CD4-positive, CD25-positive, alpha-beta regulatory T cell (primary cell): Measurements from ENCODE around the gene DUS1L. TPM values are rescaled to one million over a fixed set of nuclear protein-coding genes. Genes with fewer than 3 reads are reported as not detected.

Experiments used
- ATAC-seq, 2 donors: fragments of 150-1000 bp; cut with Tn5 transposase; one replicate each; pipeline ENCODE4 v1.10.0; 2021; ENCODE audit warnings: low read depth in 2 of 2, moderate number of reproducible peaks in 2 of 2, moderate library complexity in 1 of 2
- DNase-seq, 3 donors: peaks; one replicate each; pipeline versions ENCODE4 v3.0.0 to v3.0.0-alpha.2; 2012 to 2022; ENCODE audit warnings: mixed read lengths in 1 of 3
- H3K27ac ChIP-seq: one replicate; pipeline ENCODE4 v1.7.0; 2013; ENCODE audit warnings: mild to moderate bottlenecking, low read length; ENCODE audit not compliant: insufficient read depth, poor library complexity, severe bottlenecking
- H3K27me3 ChIP-seq: one replicate; pipeline ENCODE4 v1.7.0; 2013; ENCODE audit warnings: low read length; ENCODE audit not compliant: control insufficient read depth, insufficient read depth
- H3K36me3 ChIP-seq: one replicate; pipeline ENCODE4 v1.7.0; 2013; ENCODE audit warnings: mild to moderate bottlenecking, low read length, moderate library complexity; ENCODE audit not compliant: control insufficient read depth, insufficient read depth
- H3K4me1 ChIP-seq: 2 replicates; pipeline ENCODE4 v1.7.0; 2013; ENCODE audit warnings: mild to moderate bottlenecking, low read length; ENCODE audit not compliant: insufficient read depth, control insufficient read depth, poor library complexity, severe bottlenecking
- H3K4me3 ChIP-seq: one replicate; pipeline ENCODE4 v1.7.0; 2013; ENCODE audit warnings: low read depth, mild to moderate bottlenecking, low read length, moderate library complexity
- H3K9me3 ChIP-seq, 2 experiments: 1 replicate in 1 of 2; 2 replicates in 1 of 2; pipeline ENCODE4 v1.7.0; 2013; ENCODE audit warnings: low read length in 2 of 2, mild to moderate bottlenecking in 1 of 2, moderate library complexity in 1 of 2; ENCODE audit not compliant: control insufficient read depth in 2 of 2
- H3K27ac Mint-ChIP-seq, 3 donors: one replicate each; pipeline ENCODE4 v1.8.0; 2020 to 2022; ENCODE audit warnings: mild to moderate bottlenecking in 3 of 3, mixed read lengths in 3 of 3, moderate library complexity in 2 of 3
- H3K27me3 Mint-ChIP-seq: one replicate; pipeline ENCODE4 v1.8.0; 2022; ENCODE audit warnings: mild to moderate bottlenecking, mixed read lengths
- H3K36me3 Mint-ChIP-seq: one replicate; pipeline ENCODE4 v1.8.0; 2020; ENCODE audit warnings: mixed read lengths
- H3K4me1 Mint-ChIP-seq, 4 donors: one replicate each; pipeline ENCODE4 v1.8.0; 2020 to 2022; ENCODE audit warnings: mixed read lengths in 4 of 4, mild to moderate bottlenecking in 1 of 4
- H3K4me3 Mint-ChIP-seq, 4 donors: one replicate each; pipeline ENCODE4 v1.8.0; 2020 to 2022; ENCODE audit warnings: mild to moderate bottlenecking in 4 of 4, mixed read lengths in 4 of 4, moderate library complexity in 3 of 4
- H3K9me3 Mint-ChIP-seq, 7 donors: one replicate each; pipeline ENCODE4 v1.8.0; 2020 to 2022; ENCODE audit warnings: mixed read lengths in 7 of 7, mild to moderate bottlenecking in 3 of 7, moderate library complexity in 2 of 7
- polyA plus RNA-seq, 4 donors: library from polyadenylated mRNA; unstranded; fragments of 300-500 nt; fragmentation: Illumina TruSeq; gene quantifications; one replicate each; pipeline ENCODE4 v1.2.3, GENCODE V29; 2021
- total RNA-seq: library from RNA; stranded (reverse); gene quantifications from one replicate; pipeline ENCODE4 v1.2.3, GENCODE V29; 2022

The DUS1L gene
- total and polyA plus RNA-seq, 5 donors from 2014 or later = 49.3 to 128 (median 69.5) TPM

- ATAC-seq (no peak), DNase-seq (peak in 1 of 3 donors; percentile 29)
- Histone ChIP-seq H3K36me3 (no peaks in the 10 kb centered on the region), H3K27me3 (no peaks in the 10 kb centered on the region), H3K4me1 (peaks cover 21% of the 10 kb centered on the region), H3K9me3 (no peaks in the 10 kb centered on the region), H3K27ac (peak overlapping the region; percentile 86), H3K4me3 (no peak overlapping the region)
- no peaks in the 10 kb centered on the region for H3K36me3 Mint-ChIP-seq
- H3K4me1 Mint-ChIP-seq = peaks cover 0 to 19% (median 3%) of the 10 kb centered on the region in 4 donors
- H3K27me3 Mint-ChIP-seq = no peaks in the 10 kb centered on the region
- peak overlapping the region; percentile 81 to 89 (median 85) for H3K4me3 Mint-ChIP-seq
- H3K27ac Mint-ChIP-seq = peak overlapping the region in 2 of 3 donors; percentile 38 to 76
- no peaks in the 10 kb centered on the region for H3K9me3 Mint-ChIP-seq
Measured at GRCh38 chr17:82098939-82099763, 33.5 kb upstream of the DUS1L start.

DNA sequence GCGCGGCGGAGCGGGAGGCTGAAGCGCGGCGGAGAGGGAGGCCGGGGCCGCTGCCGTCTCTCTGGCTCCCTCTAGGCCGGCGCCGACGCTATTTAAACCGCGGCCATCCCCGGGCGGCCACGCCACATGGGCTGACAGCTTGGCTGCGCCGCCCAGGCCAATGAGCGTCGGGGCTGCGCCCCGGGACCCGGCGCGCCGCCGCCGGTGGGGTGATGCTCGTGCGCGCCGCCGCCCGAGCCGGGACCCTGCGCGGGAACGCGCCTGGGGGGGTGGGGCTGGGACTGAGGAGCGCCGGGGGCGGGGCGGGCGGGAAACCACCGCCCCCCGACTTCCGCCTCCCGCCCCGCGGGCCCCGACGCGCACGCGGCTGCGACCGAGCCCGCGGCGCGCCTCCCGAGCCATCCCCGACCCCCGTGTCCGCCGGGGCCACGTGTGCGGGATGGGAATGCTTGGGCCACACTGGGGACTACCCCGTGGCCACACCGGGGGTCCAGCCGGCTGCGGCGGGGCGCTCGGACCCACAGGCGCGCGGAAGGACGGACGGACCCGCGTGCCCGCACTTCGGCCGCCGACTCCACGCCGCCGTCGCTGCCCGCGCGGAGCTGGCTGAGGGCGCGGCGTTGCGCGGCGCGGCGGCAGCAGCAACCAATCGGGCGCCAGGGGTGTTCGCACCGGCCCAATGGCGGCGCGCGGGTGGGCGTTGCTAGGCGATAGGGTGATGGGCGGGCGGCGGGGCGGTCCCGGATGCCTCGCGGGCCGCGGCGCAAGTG lies 32.8 kb upstream of the DUS1L start, which contains the start of gene FASN:
FASN (minus strand) TSS at position 68 of the 770 bp plus-strand sequence. CDS start 1,791 bp downstream, outside the sequence.
- H3K27ac Mint-ChIP-seq = no peak within 1 kb of the TSS
- H3K9me3 Mint-ChIP-seq = no peaks in the 10 kb centered on the region
- no peaks in the 10 kb centered on the region for H3K27me3 Mint-ChIP-seq
- no peaks in the 10 kb centered on the region for H3K9me3 ChIP-seq
- peaks cover 0 to 19% (median 2%) of the 10 kb centered on the region in 4 donors for H3K4me1 Mint-ChIP-seq
- H3K27me3 ChIP-seq = no peaks in the 10 kb centered on the region
- peak within 1 kb of the TSS; percentile 78 to 89 (median 87) for H3K4me3 Mint-ChIP-seq
- no peaks in the 10 kb centered on the region for H3K36me3 Mint-ChIP-seq
- peak within 1 kb of the TSS; percentile 86 for H3K27ac ChIP-seq
- H3K36me3 ChIP-seq = peaks cover under 1% of the 10 kb centered on the region
- peaks cover 21% of the 10 kb centered on the region for H3K4me1 ChIP-seq
- DNase-seq (peak; percentile 86 to 93 (median 91)), ATAC-seq (peak; percentile 83 to 84)
- H3K4me3 ChIP-seq = no peak within 1 kb of the TSS

DNA sequence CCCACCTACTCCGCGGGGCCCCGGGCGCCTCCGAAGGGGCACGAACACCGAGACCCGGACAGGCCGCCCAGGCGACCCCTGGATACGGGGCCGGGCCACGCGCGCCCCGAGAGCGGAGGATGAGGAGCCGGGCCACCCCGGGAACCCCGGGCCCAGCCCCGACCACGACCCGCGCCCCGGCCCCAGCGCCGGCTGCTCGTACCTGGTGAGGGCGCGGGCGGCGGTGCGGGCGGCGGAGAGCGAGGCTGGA lies 32.2 kb upstream of the DUS1L start:
- Histone ChIP-seq H3K27ac (peak overlapping the region; percentile 86), H3K4me3 (no peak overlapping the region), H3K4me1 (peaks cover 21% of the 10 kb centered on the region), H3K36me3 (peaks cover 3% of the 10 kb centered on the region), H3K27me3 (no peaks in the 10 kb centered on the region), H3K9me3 (no peaks in the 10 kb centered on the region)
- Mint-ChIP-seq H3K9me3 (no peaks in the 10 kb centered on the region), H3K36me3 (no peaks in the 10 kb centered on the region), H3K4me1 (peaks cover 0 to 19% (median 2%) of the 10 kb centered on the region in 4 donors), H3K27me3 (no peaks in the 10 kb centered on the region), H3K4me3 (peak overlapping the region in 2 of 4 donors; percentile 78 to 85), H3K27ac (no peak overlapping the region)
- ATAC-seq = no peak
- peak in 1 of 3 donors; percentile 35 for DNase-seq

DNA sequence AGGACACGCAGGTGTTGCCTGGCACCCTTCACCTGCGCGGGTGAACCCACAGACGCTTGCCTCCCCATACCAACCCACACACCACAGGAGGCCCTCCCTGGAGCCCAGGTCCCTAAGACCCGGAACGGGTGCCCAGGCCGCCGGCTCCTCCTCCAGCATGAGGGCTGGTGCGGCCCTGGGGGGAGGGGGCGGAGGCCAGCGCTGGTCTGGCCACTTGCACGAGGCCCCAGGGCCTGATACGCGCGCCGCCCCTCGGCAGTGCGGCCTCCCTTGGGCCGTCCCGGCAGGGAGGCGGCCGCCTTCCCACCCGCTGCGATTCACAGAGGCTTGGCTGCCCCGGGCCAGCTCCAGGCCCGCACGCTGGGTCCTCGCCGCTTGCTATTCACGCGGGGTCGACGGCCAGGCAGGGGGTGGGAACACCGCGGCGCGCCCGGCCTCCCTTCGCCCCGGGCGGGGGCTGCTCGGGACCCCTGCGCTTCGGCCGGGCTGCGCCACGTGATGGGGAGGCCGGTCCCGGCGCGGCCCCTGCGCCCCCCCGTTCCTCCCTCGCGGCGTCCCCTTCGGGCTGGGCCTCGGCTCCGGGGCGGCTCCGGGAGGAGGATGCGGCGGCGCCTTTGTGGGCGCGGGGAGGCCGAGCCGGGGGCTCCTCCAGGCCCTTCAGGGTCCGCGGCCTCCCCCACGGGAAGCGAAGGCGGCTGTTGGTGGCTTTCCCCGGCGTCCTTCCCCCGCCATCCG lies 31.7 kb upstream of the DUS1L start:
- Histone ChIP-seq H3K4me1 (peaks cover 21% of the 10 kb centered on the region), H3K9me3 (no peaks in the 10 kb centered on the region), H3K27ac (peak overlapping the region; percentile 86), H3K27me3 (no peaks in the 10 kb centered on the region), H3K4me3 (no peak overlapping the region), H3K36me3 (peaks cover 3% of the 10 kb centered on the region)
- DNase-seq = peak in 2 of 3 donors; percentile 29 to 36
- ATAC-seq = no peak
- Mint-ChIP-seq H3K27ac (no peak overlapping the region), H3K4me3 (peak overlapping the region; percentile 47 to 89 (median 71)), H3K27me3 (no peaks in the 10 kb centered on the region), H3K4me1 (peaks cover 0 to 16% (median 2%) of the 10 kb centered on the region in 4 donors), H3K9me3 (no peaks in the 10 kb centered on the region), H3K36me3 (no peaks in the 10 kb centered on the region)

DNA sequence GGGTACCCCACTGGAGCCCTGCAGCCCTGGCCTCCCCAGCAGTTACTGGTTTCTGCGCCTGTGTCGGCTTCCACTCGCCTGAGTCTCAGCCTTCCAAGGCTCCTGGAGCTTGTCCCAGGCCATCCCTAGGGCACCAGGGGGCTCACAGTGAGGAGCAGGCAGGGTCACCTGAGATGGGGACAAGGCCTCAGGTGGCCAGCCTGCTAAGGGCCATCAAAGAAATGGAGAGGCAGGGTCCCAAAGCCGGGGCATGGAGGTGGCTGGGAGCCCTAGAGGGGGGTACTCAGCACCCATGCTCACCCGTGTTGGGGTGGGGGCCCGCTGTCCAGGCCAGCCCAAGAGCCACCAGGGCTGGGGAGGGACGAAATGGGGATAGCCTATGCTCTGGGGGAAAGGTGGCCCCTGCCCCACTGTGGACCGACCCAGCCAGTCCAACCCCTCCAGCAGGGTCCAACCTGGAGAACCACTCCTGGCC lies 31.1 kb upstream of the DUS1L start:
- Mint-ChIP-seq H3K27ac (peak overlapping the region in 1 of 3 donors; percentile 9), H3K27me3 (no peaks in the 10 kb centered on the region), H3K9me3 (no peaks in the 10 kb centered on the region), H3K36me3 (no peaks in the 10 kb centered on the region), H3K4me1 (peaks cover 0 to 15% (median 2%) of the 10 kb centered on the region in 4 donors), H3K4me3 (peak overlapping the region; percentile 47 to 89 (median 71))
- no peaks in the 10 kb centered on the region for H3K27me3 ChIP-seq
- H3K36me3 ChIP-seq = peaks cover 8% of the 10 kb centered on the region
- H3K27ac ChIP-seq = no peak overlapping the region
- no peak for ATAC-seq
- H3K4me1 ChIP-seq = peaks cover 21% of the 10 kb centered on the region
- no peak for DNase-seq
- no peak overlapping the region for H3K4me3 ChIP-seq
- H3K9me3 ChIP-seq = no peaks in the 10 kb centered on the region

DNA sequence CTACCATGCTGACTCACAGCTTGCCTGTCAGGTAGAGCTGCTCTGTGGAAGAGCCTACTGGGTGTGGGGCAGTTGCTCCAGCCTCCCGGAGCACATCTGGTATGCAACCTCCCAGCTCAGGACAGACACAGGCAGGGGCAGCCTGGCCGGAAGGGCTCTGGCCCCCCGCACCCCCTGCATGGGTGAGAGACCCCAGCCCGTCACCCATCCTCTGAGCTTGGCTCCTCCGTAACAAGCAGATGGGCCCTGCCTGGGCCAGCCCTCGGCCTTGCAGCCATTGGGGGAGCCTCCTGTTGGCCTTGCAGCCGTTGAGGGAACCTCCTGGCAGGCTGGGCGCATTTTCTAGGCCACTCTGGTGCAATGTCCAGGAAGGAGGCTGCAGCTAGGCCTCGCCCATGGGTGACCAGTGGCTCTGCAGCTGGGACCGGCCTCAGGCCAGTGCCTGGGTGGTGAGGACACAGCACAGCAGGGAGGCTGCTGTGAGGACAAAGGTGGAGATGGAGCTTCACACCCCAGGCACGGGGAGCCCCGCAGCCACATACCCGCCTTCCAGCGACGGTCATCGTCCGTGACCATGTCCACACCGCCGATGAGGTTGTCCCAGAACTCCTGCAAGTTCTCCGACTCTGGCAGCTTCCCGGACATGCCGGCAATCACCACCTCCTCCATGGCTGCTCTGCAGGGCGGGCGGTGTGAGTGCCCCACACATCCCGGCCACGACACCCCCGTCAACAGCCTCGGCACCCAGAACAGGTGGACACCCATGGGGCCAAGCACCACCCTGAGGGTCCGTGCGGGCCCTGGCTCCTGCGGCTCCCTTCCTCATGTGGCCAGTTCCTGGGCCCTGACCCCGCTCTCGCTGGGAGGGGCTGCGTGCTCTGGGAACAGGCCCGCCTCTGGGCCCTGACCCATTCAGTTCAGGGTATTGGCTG lies 30.4 kb upstream of the DUS1L start:
- no peak for ATAC-seq
- no peaks in the 10 kb centered on the region for H3K36me3 Mint-ChIP-seq
- H3K4me1 ChIP-seq = peaks cover 21% of the 10 kb centered on the region
- no peak for DNase-seq
- peaks cover 10% of the 10 kb centered on the region for H3K36me3 ChIP-seq
- no peaks in the 10 kb centered on the region for H3K9me3 Mint-ChIP-seq
- peak overlapping the region; percentile 35 to 52 (median 42) for H3K4me3 Mint-ChIP-seq
- H3K4me1 Mint-ChIP-seq = peaks cover 0 to 13% (median 2%) of the 10 kb centered on the region in 4 donors
- no peak overlapping the region for H3K27ac Mint-ChIP-seq
- H3K27ac ChIP-seq = no peak overlapping the region
- H3K4me3 ChIP-seq = no peak overlapping the region
- H3K27me3 ChIP-seq = no peaks in the 10 kb centered on the region
- H3K9me3 ChIP-seq = no peaks in the 10 kb centered on the region
- H3K27me3 Mint-ChIP-seq = no peaks in the 10 kb centered on the region
